ENCODE results near the gene DLX4.
A peak's percentile ranks its signal among the peaks of the same experiment; 100 is the strongest.

The DLX4 gene

DNA sequence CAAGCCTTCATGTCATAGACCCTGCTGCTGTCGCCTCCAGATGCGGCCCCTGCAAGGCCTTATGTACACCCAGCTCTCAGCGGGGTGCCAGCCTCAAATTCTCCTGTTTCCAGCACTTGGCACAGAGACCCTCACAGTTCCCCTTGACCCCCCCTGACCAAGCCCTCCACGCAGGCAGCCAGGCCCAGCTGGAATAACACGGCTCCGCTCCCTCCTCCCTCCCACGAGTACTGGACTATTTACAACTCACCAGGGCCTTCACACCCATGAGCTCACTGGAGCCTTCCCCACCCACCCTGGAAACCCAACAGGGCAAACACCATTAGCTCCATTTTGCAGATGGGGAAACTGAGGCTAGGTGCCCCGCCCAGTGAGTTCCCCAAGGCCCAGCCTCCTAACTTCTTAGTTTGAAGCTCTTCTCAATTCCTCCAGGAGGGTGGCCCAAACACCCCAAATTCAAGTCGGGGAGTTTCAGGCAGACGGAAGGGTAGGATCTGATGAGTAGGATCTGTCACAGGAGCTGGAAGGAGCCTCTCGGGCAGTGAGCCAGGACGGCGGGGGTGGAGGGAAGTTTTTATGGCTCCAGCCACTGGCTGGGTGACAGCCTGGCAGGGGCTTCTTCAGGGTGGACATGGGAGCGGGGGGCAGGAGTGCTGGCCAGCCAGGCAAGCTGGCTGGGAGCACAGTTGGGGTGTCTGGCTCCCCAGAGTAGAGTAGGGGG is 17.5 kb upstream of the DLX4 start:
- Histone ChIP-seq H2AFZ (no peak overlapping the region), H3K27me3 (ENCODE audit: control insufficient read depth, insufficient read depth, low read length) (no peaks in the 10 kb centered on the region), H3K4me2 (ENCODE audit: low read length) (no peak overlapping the region), H3K9me3 (ENCODE audit: control insufficient read depth, low read length) (no peaks in the 10 kb centered on the region), H3K79me2 (no peaks in the 10 kb centered on the region), H3K36me3 (ENCODE audit: control insufficient read depth, insufficient read depth, low read length) (no peaks in the 10 kb centered on the region), H3K27ac (no peak overlapping the region), H3K4me1 (no peaks in the 10 kb centered on the region), H3K9ac (no peak overlapping the region), H3K4me3 (ENCODE audit: low read depth, low read length) (no peak overlapping the region)
- TF ChIP-seq, protein P1, sequence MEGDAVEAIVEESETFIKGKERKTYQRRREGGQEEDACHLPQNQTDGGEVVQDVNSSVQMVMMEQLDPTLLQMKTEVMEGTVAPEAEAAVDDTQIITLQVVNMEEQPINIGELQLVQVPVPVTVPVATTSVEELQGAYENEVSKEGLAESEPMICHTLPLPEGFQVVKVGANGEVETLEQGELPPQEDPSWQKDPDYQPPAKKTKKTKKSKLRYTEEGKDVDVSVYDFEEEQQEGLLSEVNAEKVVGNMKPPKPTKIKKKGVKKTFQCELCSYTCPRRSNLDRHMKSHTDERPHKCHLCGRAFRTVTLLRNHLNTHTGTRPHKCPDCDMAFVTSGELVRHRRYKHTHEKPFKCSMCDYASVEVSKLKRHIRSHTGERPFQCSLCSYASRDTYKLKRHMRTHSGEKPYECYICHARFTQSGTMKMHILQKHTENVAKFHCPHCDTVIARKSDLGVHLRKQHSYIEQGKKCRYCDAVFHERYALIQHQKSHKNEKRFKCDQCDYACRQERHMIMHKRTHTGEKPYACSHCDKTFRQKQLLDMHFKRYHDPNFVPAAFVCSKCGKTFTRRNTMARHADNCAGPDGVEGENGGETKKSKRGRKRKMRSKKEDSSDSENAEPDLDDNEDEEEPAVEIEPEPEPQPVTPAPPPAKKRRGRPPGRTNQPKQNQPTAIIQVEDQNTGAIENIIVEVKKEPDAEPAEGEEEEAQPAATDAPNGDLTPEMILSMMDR (IDR thresholded peaks at IDR 0.05) = no peak

DNA sequence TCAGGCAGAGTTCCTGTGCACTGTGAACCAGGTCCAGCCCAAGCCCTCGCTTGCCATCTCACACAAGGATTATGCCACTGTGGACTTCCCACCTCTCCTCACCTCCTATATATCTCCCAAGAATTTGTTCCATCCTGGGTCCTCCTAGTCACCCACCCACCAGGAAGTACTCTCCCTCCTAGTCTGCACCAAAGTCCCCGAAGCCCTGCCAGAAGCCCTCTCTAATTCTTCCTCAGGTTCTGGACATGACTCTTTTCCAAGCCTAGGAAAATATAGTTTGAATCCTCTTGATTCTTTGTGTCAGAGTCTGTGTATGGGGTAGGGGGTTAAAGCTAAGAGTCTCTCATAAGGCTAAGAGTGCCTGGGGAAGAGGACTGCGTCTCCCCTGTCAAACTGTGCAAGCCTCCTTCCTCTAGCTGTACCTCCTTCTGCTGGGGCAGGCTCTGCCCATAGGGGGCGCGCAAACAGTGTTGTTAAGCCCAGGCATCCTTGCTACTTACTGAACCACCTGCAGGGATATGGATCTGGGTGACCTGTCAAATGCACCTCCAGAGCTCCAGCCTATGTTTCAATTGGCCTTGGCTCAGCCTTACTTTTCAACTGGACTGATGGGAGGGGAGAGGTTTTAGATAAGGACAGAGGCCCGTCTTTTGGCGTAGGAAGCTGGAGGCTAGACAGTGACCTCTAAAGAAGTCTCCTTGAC is 16.6 kb upstream of the DLX4 start:
- Histone ChIP-seq H3K36me3 (ENCODE audit: control insufficient read depth, insufficient read depth, low read length) (no peaks in the 10 kb centered on the region), H3K9me3 (ENCODE audit: control insufficient read depth, low read length) (no peaks in the 10 kb centered on the region), H3K9ac (no peak overlapping the region), H3K27me3 (ENCODE audit: control insufficient read depth, insufficient read depth, low read length) (no peaks in the 10 kb centered on the region), H3K4me1 (no peaks in the 10 kb centered on the region), H2AFZ (no peak overlapping the region), H3K4me2 (ENCODE audit: low read length) (no peak overlapping the region), H3K79me2 (no peaks in the 10 kb centered on the region), H3K4me3 (ENCODE audit: low read depth, low read length) (no peak overlapping the region), H3K27ac (no peak overlapping the region)
- TF ChIP-seq, protein P1 (IDR thresholded peaks at IDR 0.05) = peak; percentile 88

DNA sequence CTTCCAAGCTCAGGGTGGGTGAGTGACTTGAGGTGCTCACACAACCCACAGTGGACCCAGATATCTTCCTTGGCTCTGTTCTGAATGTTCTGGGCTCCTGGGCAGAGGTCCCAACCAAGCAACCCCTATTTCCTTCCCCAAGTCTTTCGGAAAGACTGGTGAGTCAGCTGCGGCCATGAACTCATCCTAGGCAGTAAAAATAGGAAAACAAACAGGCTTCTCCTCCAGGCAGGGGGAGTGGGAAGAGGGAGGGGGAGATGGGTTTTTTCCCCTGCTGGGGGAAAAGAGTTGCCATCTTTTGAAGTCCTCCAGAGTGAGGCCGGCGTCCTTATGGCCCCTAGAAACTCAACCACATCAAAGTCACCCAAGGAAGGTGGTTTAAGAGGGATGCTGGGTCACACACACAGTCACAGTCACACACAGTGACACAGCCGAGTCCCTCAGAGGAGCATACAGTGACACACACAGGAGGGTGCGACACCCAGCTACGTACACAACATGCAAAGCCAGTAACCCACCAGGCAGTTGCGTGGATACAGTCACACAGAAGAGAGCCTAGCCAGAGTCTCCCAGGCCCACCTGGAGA is 16.0 kb upstream of the DLX4 start:
- Histone ChIP-seq H3K9ac (no peak overlapping the region), H3K4me1 (no peaks in the 10 kb centered on the region), H3K79me2 (no peaks in the 10 kb centered on the region), H3K27me3 (ENCODE audit: control insufficient read depth, insufficient read depth, low read length) (no peaks in the 10 kb centered on the region), H3K36me3 (ENCODE audit: control insufficient read depth, insufficient read depth, low read length) (no peaks in the 10 kb centered on the region), H3K9me3 (ENCODE audit: control insufficient read depth, low read length) (no peaks in the 10 kb centered on the region), H3K4me3 (ENCODE audit: low read depth, low read length) (no peak overlapping the region), H3K27ac (no peak overlapping the region), H3K4me2 (ENCODE audit: low read length) (no peak overlapping the region), H2AFZ (no peak overlapping the region)
- TF ChIP-seq, protein P1 (IDR thresholded peaks at IDR 0.05) = no peak

DNA sequence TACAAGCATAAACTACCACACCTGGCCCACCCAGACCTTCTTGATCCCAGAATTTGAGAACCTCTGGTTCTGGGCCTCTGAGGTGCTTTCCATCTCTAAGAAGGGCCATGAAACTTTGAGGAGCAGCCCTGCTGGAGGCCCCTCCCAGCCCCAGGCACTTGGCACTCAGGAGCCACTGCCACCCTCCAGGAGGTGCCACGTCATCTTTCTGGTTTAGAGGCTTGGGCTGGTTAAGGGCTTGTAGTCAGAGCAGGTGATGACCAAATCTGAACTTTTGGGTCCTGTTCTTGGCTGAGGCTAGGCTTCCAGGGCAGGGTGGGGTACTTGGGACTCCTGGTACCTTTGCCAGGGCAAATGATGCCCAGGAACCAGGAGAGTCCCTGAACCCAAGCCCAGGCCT is 13.8 kb upstream of the DLX4 start:
- no peak overlapping the region for H3K4me3 ChIP-seq (ENCODE audit: low read depth, low read length)
- H3K36me3 ChIP-seq (ENCODE audit: control insufficient read depth, insufficient read depth, low read length) = no peaks in the 10 kb centered on the region
- H3K79me2 ChIP-seq = no peaks in the 10 kb centered on the region
- H3K9ac ChIP-seq = no peak overlapping the region
- no peaks in the 10 kb centered on the region for H3K4me1 ChIP-seq
- no peaks in the 10 kb centered on the region for H3K9me3 ChIP-seq (ENCODE audit: control insufficient read depth, low read length)
- no peak overlapping the region for H3K27ac ChIP-seq
- H2AFZ ChIP-seq = no peak overlapping the region
- H3K4me2 ChIP-seq (ENCODE audit: low read length) = no peak overlapping the region
- TF ChIP-seq, protein P1 (IDR thresholded peaks at IDR 0.05) = no peak
- H3K27me3 ChIP-seq (ENCODE audit: control insufficient read depth, insufficient read depth, low read length) = no peaks in the 10 kb centered on the region
